GM18508 (cell line): ENCODE measurements around the gene RGS19.

ENCODE experiments used
- ATAC-seq: cut with Tn5 transposase; IDR thresholded peaks from one replicate; pipeline ENCODE4 v1.9.1; 2021; ENCODE audit warnings: moderate number of reproducible peaks; ENCODE audit not compliant: insufficient read depth, unreplicated experiment

Gene RGS19

GRCh38 chr20:64051561-64052325, 27.6 kb downstream of the RGS19 start:
- no peak for ATAC-seq

- no peak for ATAC-seq
Observed at GRCh38 chr20:64051033-64051452, 28.3 kb downstream of the RGS19 start.

DNA sequence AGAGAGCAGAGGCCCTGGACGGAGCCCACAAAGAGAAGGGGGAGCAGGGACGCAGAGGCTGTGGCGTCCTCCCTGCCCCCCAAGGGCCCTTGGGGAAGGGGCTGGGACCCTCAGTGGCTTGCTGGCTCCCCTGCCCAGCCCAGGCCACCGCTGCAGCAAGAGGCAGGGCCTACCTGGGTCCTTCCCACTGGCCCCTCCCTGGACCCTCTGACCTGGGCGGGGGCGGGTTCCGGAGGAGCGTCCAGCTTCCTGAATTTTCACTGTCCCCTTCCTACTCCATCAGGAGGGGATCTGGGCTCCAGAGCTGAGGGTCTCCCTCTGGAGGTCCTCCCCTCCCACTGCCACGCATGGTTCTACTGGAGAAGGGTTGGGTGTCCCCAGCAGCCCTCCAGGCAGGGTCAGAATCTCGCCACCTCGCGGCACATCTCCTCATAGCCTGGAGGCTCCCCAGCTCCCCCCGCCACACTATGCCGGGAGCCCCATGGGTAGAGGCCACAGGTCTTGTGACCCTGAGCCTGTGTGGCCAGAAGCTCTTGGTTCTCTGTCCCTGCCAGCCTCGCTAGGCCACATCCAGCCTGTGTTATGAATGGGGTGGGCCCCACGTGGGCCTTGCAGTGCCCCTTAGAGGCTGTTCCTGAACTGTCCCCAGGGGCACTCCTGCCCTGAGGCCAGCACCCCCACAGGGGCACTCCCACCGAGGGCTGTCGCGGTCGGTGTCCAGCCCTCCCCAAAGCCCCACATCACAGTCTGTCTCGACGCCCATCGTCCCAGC, 28.9 kb downstream of the RGS19 start:
- ATAC-seq = no peak

DNA sequence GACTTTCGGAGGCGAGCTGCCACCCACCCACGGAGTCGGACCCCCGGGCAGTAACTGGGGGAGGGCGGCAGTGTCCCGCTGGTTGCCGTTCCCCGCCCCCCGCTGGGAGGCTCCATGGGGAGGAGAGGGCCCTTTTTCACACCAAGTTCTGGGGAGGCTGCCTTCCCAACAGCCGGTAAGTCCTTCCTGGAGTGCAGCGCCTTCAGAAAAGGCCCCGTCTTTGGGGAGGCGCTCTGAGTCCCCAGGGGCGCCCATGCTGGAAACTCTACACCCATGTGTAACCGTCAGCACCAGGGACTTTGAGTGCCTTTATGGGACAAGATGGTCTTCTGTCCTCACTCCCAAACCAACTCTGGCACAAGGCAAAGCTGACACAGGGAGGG, 29.4 kb downstream of the RGS19 start:
- no peak for ATAC-seq

- no peak for ATAC-seq
Observed at GRCh38 chr20:64049060-64049877, 30.0 kb downstream of the RGS19 start, which contains the start of gene SOX18. SOX18 (minus strand) TSS chr20:64049639; CDS start chr20:64049516, 123 bp downstream.

- ATAC-seq = no peak
Observed at GRCh38 chr20:64048402-64049044, 30.8 kb downstream of the RGS19 start.

DNA sequence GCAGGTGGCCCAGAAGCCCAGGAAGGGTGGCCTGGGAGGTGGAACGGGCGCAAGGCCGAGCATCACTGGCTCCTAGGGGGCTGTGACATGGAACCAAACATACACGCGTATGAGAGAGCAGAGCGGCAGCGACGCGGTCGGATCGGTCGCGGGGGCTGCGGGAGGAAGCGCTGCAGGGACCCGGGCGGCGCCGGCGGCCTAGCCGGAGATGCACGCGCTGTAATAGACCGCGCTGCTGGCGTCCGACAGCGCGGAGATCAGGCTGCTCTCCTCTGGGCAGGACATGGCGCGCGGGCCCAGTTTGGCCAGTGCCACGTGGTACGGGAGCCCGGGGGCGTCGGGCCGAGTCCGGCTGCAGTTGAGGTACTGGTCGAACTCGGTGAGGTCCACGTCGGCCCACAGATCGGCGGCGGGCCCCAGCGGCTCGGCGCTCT, 31.3 kb downstream of the RGS19 start:
- ATAC-seq = no peak

- no peak for ATAC-seq
Observed at GRCh38 chr20:64047046-64047389, 32.3 kb downstream of the RGS19 start.

DNA sequence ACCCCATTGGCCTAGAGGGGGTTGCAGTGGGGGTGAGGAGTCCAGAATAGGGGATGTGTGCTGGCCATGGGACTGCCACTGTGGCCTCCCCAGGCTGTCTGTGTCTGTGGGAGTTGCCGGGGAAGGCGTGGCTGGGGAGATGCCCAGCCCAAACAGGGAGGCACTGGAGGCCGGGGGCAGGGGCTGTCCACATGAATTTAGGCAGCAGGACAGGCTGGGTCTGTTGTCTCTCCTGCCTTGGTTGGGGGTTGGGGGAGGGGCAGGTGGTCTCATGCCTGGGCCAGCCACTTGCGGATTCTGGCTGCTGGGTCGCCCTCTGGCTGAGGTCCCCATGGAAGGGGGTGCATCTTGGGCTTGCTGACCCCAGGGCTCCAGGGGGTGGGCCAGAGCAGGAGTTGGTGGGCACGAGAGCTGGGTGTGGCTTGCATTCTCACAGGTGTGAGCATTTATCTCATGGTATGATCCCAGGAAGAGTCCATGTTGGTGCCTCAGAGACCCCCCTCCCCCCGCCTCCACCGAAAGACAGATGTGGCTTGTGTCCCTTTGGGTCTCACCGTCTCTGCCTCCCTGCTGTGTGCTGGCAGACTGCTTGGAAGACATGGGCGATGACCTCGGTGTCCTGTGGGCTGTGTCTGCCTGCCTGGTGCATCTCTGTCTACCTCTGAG, 33.8 kb downstream of the RGS19 start:
- ATAC-seq = no peak

DNA sequence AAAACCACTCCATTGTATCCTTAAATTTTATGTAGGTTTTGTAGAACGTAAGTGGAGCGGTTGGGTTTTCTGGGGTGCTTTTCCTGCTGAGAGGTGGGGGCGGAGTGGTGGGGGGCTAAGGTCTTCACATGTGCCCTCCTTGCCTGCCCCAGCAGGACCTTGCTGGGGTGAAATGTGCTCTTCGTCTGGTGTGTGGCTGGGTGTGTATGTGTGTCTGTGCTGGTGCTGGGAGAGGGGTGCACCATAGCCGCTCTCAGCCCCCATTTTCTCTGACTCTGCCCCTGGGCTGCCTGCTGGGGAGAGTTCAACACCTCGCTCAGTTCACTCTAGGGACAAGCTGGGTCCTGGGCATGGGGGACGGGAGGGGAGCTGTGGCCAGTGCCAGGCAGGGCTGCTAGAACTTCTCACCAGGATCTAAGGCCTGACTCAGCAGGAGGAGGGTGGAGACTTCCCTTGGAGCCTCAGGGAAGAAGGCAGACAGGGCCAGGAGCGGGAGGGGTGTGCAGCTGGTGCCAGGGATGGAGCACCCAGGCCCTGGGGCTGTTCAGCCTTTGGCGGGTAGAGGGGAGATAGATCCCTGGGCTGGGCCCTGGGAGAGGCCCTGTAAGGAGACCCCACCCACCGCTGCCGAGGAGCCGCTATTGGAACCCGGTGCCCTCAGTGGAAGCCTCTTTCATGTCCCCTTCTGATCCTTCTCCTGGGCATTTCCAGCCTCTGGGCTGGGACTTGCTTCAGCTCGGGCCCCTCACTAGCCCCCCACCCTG, 34.7 kb downstream of the RGS19 start:
- no peak for ATAC-seq

- no peak for ATAC-seq
Observed at GRCh38 chr20:64043768-64044167, 35.5 kb downstream of the RGS19 start.

- no peak for ATAC-seq
Observed at GRCh38 chr20:64042054-64042781, 37.1 kb downstream of the RGS19 start.

DNA sequence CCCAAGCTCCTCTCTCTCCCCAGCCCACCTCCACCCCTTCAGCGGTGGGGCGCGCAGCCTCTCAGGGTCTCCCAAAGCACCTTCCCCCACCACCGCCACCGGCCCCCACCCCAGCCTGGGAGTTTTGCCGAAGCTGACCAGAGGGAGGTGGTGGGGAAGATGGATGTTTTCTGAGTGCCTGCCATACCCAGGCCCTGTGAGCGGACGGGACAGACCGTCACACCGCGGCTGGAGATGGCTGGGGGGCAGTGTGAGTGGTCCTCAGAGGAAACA, 37.6 kb downstream of the RGS19 start:
- ATAC-seq = no peak

GRCh38 chr20:64041040-64041780, 38.1 kb downstream of the RGS19 start:
- no peak for ATAC-seq

DNA sequence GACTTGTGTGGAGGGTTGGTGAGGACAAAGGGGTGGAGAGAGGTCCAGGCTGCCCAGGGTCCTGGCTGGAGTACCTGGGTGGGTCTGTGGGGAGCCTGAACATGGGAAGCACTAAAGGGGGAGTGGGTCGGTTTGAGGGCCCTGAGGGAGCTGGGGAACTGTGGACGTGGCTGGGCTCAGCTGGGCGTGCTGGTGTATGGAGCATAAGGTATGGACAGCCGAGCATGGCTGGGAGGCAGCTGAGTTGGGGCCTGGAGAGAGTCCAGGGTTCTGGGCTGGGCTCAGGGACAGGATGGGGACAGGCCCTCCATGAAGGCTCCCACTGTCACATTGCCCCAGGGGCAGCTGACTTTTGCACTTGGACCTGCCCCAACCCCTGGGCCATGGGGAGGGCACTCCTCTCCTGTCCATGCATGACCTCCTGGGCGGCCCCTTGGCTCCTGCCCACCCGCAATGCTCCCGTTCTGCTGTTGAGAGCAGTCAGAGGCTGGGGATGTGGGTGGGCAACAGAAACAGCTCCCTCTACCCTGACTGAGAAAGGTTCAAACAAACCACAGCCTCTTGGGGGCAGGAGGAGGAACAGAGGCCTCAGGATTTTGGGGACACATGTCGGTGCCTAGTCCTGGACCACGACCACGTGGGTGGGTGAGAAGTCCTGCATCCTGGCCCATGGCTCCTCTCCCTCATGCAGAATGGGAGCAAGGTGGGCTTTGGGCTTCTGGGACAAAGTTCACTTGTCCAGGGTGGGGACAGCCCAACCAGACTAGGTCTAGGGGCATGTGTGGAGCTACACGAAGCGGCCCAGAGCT, 38.9 kb downstream of the RGS19 start:
- no peak for ATAC-seq

DNA sequence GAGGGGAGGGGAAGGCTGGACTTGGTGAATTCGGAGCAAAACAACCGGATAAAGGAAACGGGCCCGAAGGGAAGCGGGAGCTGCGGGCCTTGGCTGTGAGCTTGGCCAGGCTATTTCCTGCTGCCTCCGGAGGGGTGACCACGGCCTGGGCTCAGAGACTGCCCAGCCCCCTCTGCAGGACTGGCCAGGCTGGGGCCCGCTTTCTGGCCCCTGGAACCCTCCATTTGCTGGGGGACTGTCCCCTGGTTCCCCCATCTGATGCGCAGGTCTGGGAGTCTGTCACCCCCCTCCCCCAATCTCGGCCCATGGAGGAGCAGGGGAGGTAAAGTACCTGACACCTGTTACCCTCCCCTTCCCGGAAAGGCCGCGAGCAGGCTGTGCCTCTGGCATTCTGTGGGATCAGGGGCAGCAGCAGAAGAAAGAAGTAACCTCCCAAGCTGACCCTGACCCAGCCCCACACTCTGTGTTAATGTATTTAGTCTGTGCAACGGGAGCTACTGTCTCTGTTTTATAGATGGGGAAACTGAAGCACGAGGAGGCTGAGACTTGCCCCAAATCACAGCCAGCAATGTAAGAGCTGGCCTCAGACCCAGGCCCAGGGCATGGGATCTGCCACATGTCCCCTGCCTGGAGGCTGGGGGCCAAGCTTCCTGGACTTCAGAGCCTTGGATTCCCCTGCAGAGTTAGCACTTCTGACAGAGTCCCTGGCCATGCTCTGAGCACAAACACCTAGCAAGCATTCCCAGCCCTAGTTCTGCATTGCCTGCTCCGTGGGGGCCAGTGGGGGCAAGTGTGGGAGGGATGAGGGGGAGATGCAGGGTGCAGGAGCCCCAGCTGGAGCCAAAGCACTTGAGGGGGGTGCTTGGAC, 39.8 kb downstream of the RGS19 start:
- no peak for ATAC-seq
